Effector CD8-positive, alpha-beta T cell (primary cell): ENCODE data around the gene KIRREL3.

Experiments used
- DNase-seq: peaks from one replicate; lab custom pipeline; 2025; lab: John Stamatoyannopoulos, UW

KIRREL3 gene

GRCh38 chr11:126419801-126420697 lies 580.5 kb downstream of the KIRREL3 start:
- no peak for DNase-seq

DNA sequence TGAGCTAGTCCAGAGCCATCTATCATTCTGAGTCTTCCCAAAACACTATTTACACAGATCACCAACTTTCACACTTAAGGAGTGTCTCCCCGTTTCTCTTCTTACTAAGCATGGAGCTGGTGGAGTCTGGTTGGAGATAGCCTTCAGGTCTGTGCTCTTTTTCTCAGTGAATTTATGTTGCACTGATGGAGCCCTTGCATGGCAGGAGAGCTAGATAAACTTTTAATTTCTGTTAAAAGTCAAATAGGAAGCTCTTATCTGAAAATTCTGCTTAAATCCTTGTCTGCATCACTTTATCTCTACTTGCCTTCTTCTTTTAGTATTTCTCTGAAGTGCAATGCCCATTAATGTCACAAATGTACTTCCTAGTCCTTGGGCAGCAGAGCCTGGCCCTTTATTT lies 581.7 kb downstream of the KIRREL3 start:
- no peak for DNase-seq

GRCh38 chr11:126417091-126417862 lies 583.3 kb downstream of the KIRREL3 start:
- no peak for DNase-seq

DNA sequence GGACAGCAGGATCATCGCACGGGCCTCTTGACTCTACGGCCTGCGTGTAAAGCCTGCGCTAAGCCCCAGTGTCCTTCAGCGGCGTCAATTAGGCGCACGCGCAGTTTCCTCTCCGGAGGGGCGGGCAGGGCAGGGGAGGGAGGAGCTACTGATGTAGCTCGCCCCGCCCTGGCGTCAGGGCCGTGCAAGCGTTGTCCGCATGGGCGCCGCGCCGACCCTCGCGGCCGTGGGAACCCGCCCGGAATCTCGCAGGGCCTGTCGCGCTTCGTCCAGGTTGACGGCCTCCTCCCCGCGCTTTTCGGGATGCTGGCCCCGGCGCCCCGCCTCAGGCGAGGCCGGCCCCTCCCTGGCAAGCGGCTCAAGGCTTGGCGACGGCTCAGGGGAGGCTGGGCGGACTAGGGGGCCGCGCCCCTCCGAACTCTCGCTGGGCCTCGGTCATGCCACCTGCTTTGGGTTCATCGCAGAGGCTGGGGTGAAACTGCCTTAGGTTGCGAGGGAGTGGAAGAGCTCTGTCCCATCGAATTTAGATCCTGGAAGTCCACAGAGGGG lies 584.0 kb downstream of the KIRREL3 start:
- DNase-seq: peak; percentile 49

- DNase-seq: no peak
Observed at GRCh38 chr11:126415669-126416420, 584.7 kb downstream of the KIRREL3 start.

DNA sequence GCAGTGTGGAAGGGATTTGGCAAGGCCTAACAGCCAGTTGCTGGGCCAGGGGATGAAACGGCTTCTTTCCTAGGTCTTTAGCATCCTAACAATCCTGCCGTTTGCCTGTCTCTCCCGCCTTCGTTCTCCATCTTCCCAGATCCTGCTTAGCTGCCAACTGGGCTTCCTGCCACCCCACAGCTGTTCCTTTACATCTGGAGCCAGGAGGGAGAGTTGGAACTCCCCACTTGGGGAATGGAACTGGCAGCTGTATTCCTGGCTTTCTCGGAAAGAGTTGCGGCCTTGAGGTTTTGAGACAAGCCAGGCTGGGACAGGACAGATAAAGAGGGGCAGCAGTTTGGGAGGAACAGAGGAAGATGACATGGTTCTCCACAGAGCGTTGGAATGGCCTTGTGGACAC lies 585.4 kb downstream of the KIRREL3 start:
- DNase-seq: no peak

- no peak for DNase-seq
Observed at GRCh38 chr11:126414615-126415014, 586.0 kb downstream of the KIRREL3 start.

DNA sequence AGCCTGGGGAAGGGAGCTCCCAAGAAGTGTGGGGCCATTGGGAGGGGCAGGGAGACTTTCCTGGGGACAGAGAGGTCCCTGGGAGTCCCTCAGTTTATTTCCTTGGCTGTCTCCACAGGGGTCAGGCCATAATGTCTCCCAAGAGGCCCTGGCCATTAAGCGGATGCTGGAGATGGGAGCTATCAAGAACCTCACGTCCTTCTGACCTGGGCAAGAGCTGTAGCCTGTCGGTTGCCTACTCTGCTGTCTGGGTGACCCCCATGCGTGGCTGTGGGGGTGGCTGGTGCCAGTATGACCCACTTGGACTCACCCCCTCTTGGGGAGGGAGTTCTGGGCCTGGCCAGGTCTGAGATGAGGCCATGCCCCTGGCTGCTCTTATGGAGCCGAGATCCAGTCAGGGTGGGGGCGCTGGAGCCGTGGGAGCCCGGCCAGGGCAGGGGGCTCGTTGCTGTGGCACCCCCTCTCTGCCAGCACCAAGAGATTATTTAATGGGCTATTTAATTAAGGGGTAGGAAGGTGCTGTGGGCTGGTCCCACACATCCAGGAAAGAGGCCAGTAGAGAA lies 586.6 kb downstream of the KIRREL3 start:
- DNase-seq: no peak

DNA sequence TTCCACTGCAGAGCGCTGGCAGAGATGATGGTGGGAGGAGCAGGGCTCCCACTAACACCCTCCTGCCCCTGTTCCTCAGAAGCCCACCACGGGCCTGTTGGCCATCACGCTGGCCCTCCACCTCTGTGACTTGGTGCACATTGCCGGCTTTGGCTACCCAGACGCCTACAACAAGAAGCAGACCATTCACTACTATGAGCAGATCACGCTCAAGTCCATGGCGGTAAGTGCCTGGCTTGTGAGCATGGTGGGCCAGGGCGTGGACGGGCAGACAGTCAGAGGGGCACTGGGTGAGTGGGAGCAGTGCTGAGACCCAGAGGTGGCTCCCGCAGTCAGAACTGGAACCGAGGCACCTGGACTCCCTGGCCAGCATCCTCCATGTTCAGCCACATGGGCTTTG lies 587.1 kb downstream of the KIRREL3 start:
- no peak for DNase-seq

DNA sequence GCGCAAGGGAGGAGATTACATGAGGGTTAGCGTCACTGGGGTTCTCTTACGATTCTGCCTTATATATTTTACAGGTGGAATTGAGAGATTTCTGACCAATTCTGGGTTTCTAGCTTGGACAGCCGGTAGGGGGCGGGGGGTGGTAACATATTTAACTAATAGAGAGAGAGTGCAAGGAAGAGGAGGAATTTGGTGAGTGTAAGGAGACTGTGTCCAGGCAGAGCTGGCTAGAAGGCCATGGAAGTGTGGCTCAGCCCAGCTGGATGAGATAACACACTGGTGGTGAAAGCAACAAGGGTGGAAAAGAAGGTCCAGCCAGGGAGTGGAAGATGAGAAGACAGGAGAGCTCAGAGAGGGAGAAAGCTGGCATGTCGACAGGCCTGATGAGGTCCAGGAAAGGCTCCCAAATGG lies 588.6 kb downstream of the KIRREL3 start:
- no peak for DNase-seq

- no peak for DNase-seq
Observed at GRCh38 chr11:126410649-126411048, 589.9 kb downstream of the KIRREL3 start.

DNA sequence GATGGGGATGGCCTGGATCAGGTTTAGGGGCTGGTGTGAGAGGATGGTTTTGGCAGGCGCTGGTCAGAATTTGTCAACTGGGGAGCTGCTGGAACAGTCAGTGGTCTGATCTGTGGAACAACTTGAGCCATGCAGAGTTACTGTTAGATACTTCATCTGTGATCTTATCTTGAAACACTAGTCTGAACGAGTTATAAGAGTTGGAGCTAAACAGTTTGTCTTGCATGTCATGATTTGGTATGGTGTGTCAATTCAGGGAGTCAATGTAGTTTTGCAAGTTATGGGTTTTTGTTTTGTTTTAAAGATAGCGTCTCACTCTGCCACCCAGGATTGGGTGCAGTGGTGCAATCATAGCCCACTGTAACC lies 591.0 kb downstream of the KIRREL3 start:
- DNase-seq: no peak

DNA sequence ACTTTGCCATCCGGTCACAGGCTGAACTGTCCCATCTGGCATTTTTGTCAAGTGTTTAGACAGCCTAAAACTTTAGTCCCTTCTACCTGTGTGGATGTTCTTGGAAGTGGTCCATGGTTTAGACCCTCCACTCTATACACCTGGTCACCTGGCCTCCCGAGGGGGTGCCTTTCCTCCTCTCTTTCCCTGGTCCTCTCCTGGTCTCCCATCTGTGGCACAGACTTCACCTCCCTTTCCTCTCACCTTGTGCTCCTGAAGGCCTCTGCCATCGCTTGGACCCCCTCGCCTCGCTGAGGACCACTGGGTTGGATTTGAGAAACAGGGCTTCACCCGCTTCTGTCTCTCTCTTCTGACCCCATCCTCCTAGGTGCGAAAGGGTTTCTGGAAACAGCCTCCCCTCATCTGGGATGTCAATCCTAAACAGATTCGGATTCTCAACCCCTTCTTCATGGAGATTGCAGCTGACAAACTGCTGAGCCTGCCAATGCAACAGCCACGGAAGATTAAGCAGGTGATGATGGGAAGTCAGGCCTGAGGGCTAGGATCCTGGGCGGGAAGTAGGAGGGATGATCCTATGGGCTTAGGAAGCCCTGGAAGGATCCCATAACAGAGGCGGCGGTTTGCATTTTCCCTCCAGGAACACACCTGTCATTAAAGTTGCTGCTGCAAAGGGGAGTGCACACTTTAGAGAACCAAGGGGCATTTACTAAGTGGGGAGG lies 591.5 kb downstream of the KIRREL3 start:
- DNase-seq: no peak

DNA sequence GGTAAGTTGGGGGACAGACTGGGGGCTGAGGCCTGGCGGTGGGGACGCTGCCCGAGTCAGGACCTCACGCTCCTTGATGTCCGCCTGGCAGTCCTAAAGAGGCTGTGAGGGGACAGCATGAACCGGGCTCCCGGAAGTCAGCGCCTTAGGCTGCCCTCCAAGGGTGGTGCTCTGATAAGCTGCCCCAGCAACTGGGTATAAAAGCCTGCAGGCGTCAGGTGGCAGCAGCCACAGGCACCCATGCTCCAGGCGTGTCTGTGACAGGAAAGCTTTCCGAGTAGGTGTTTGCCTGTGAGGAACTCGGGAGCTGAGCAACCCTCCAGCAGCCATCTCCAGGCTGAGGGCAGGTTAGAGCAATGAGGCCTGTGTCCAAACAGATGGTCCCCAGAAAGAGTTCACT lies 592.1 kb downstream of the KIRREL3 start:
- DNase-seq: no peak

DNA sequence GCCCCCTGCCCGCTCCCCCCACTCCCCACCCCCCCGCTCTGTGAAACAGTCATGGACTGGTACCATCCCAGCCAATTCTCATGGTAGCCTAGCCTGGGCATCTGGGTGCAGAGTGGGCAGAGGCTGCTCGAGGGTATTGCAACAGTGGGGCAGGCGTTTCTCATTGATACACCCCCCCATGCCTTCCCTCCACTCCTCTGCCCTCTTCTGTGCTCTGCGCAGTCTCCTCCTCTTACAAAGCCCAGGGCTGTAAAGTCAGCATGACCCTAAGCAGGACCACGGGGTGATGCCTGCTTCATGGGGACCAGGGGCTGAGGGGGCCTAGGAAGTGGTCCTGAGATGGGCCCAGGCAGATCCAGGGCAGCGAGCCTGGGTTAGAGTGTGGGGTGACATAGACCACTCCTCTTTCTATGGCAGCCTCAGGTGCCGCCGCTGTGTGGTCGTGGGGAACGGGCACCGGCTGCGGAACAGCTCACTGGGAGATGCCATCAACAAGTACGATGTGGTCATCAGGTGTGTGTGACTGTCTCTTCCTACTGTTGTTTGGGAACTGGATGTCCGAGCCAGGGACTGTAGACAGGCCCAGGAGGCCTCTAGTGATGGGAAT lies 592.8 kb downstream of the KIRREL3 start:
- DNase-seq: no peak

DNA sequence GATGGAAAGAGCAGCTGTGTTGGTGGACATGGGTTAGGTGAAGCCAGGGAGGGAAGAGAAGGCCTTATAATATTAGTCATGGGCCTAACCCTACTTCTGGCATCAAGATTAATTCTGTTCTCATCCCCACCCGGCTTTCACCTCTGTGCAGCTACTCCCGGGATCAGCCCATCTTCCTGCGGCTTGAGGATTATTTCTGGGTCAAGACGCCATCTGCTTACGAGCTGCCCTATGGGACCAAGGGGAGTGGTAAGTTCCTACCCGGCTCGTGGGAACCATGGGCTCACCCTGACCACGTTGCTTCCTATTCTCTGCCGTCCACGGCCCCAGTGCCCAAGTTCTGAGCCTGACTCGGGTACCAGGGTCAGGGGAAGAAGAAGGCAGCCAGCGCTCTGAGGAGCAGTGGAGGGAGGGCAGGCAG lies 593.5 kb downstream of the KIRREL3 start:
- no peak for DNase-seq

DNA sequence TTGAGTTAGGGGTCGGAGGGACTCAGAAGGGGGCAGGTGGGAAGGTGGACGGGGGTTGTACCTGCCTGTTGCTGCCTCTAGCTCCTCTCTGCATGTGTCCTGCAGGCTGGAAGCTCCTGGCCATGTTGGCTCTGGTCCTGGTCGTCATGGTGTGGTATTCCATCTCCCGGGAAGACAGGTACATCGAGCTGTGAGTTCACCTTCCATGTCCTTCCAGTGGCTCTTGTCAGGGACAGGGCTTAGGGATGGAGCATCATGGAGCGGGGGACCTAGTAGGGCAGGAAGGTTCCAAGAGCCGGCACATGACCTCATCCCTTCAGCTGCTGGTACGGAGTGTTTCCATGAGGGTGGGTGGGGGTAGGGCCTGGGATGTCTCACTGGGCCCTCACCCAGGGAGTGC lies 594.2 kb downstream of the KIRREL3 start:
- no peak for DNase-seq

DNA sequence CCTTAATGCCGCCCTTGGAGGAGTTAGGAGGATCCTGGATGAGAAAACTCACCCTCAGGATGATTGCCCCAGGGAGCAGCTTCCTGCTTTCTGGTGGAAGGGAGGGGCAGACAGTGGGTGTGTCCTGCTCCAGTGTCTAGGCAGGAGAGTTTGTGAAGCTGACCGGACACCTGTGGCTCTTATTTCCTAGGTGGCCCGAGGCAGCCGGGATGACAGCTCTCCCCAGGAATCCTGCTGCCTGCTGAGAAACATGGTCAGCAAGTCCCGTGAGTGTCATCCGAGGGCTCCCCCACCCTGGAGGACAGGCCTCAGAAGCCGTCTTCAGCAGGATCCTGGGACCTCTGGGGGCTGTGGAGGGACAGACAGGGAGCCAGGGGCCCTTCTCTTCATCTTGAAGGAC lies 594.7 kb downstream of the KIRREL3 start:
- DNase-seq: no peak

DNA sequence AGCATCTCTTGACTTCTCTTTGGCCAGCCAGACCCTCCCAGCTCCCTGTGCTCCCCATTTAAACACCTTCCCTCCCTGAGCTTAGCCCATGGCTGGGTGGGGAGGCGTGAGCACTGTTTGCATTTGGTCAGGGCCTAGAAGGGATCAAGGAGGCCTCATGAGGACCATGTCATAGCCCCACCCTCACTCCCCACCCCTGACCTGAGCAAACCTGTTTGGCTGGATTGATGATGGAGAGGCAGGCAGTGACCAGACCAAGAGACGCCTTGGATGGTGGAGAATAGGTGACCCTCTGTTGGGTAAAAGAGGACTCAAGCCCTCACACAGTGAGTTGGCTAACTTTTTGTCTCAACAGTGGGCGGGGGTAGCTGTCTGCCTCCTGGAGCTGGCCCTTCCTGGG lies 595.2 kb downstream of the KIRREL3 start:
- DNase-seq: no peak

GRCh38 chr11:126404367-126404766 lies 596.2 kb downstream of the KIRREL3 start:
- no peak for DNase-seq

DNA sequence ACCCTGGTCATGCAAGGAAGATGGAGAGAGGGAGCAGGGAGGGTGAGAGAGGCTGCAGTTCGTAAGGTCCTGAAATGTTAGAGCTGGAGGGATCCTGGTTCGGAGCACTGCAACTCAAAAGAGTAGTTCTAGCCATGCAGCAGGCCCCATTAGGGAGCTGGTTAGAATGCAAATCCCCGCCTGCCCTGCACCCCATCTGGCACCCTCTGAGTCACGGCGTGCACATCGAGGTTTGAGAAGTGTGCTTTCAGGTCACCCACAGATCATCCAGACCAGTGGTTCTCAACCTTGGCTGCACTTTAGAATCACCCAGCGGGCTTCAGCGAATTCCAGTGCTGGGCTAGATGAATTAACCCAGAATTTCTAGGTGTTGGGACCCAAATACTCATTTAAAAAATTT lies 596.9 kb downstream of the KIRREL3 start:
- DNase-seq: no peak
